ENCODE measurements around the gene DCBLD1. TPM values are rescaled to one million over a fixed set of nuclear protein-coding genes. Genes with fewer than 3 reads are reported as not detected.

DCBLD1 gene
- total RNA-seq, 1 experiment from 2014 or later, result 11.2 TPM

DNA sequence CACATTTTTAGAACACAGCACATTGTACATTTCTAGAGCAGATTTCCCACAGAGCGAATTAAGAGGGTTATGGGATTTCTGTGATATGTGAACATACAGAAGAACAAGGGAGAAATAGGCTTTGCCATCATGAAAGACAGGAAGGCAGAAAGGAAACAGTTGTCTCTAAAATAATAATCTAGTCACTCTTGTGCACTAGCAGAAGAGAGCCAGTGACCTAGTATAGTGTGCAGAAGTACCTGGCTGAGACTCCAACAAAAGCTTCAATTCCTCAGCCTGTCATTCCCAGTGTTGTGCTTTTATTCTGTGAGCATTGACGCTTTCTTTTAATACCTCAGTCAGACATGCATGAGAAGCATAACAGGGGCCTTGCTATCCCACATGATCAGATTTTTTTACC lies 17.8 kb upstream of the DCBLD1 start (continued):
- TF ChIP-seq, protein P1, sequence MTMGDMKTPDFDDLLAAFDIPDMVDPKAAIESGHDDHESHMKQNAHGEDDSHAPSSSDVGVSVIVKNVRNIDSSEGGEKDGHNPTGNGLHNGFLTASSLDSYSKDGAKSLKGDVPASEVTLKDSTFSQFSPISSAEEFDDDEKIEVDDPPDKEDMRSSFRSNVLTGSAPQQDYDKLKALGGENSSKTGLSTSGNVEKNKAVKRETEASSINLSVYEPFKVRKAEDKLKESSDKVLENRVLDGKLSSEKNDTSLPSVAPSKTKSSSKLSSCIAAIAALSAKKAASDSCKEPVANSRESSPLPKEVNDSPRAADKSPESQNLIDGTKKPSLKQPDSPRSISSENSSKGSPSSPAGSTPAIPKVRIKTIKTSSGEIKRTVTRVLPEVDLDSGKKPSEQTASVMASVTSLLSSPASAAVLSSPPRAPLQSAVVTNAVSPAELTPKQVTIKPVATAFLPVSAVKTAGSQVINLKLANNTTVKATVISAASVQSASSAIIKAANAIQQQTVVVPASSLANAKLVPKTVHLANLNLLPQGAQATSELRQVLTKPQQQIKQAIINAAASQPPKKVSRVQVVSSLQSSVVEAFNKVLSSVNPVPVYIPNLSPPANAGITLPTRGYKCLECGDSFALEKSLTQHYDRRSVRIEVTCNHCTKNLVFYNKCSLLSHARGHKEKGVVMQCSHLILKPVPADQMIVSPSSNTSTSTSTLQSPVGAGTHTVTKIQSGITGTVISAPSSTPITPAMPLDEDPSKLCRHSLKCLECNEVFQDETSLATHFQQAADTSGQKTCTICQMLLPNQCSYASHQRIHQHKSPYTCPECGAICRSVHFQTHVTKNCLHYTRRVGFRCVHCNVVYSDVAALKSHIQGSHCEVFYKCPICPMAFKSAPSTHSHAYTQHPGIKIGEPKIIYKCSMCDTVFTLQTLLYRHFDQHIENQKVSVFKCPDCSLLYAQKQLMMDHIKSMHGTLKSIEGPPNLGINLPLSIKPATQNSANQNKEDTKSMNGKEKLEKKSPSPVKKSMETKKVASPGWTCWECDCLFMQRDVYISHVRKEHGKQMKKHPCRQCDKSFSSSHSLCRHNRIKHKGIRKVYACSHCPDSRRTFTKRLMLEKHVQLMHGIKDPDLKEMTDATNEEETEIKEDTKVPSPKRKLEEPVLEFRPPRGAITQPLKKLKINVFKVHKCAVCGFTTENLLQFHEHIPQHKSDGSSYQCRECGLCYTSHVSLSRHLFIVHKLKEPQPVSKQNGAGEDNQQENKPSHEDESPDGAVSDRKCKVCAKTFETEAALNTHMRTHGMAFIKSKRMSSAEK (CRISPR knock-in tag; IDR thresholded peaks at IDR 0.05; ENCODE audit: borderline replicate concordance), result no peak
- no peak for TF ChIP-seq NFYB (CRISPR knock-in tag; conservative IDR thresholded peaks at IDR 0.05; ENCODE audit: low read depth)
- TF ChIP-seq EMX1 (CRISPR knock-in tag; IDR thresholded peaks at IDR 0.05), result no peak
- no peak for TF ChIP-seq HMGA2 (CRISPR knock-in tag; IDR thresholded peaks at IDR 0.05)
- no peak for TF ChIP-seq ZNF671 (CRISPR knock-in tag; IDR thresholded peaks at IDR 0.05)
- no peak for TF ChIP-seq SOX15 (CRISPR knock-in tag; IDR thresholded peaks at IDR 0.05)
- TF ChIP-seq, protein P2, sequence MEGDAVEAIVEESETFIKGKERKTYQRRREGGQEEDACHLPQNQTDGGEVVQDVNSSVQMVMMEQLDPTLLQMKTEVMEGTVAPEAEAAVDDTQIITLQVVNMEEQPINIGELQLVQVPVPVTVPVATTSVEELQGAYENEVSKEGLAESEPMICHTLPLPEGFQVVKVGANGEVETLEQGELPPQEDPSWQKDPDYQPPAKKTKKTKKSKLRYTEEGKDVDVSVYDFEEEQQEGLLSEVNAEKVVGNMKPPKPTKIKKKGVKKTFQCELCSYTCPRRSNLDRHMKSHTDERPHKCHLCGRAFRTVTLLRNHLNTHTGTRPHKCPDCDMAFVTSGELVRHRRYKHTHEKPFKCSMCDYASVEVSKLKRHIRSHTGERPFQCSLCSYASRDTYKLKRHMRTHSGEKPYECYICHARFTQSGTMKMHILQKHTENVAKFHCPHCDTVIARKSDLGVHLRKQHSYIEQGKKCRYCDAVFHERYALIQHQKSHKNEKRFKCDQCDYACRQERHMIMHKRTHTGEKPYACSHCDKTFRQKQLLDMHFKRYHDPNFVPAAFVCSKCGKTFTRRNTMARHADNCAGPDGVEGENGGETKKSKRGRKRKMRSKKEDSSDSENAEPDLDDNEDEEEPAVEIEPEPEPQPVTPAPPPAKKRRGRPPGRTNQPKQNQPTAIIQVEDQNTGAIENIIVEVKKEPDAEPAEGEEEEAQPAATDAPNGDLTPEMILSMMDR (IDR thresholded peaks at IDR 0.05), result no peak
- TF ChIP-seq, protein P3, sequence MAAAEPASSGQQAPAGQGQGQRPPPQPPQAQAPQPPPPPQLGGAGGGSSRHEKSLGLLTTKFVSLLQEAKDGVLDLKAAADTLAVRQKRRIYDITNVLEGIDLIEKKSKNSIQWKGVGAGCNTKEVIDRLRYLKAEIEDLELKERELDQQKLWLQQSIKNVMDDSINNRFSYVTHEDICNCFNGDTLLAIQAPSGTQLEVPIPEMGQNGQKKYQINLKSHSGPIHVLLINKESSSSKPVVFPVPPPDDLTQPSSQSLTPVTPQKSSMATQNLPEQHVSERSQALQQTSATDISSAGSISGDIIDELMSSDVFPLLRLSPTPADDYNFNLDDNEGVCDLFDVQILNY (CRISPR knock-in tag; IDR thresholded peaks at IDR 0.05), result no peak

DNA sequence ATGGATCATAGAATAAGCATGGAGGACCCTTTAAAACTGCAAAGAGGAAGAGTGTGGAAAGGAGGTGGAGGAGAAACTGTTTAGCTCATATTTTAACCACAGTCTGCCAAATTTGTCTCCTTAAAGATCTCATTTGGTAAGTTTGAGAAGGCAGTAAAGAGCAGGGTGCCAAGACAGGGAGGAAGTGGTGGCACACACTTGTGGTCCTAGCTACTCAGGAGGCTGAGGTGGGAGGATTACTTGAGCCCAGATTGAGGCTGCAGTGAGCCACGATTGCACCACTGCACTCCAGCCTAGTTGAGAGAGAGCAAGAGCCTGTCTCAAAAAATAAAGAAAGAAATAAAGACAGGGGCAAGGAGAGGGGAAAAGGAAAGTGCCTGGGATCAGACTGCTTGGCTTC lies 16.8 kb upstream of the DCBLD1 start:
- Mint-ChIP-seq H3K27ac (no peak overlapping the region), H3K36me3 (no peaks in the 10 kb centered on the region), H3K27me3 (ENCODE audit: low read depth) (peaks cover 3% of the 10 kb centered on the region; the same call in 1 of the 2 replicates), H3K4me1 (no peaks in the 10 kb centered on the region), H3K4me3 (no peak overlapping the region), H3K9me3 (no peaks in the 10 kb centered on the region)
- ATAC-seq (no peak), DNase-seq (ENCODE audit: low spot score) (no peak)
- ChIA-PET CTCF (no interaction called here), POLR2A (interaction anchor here (0.6 kb wide), 1 partner anchor 35 kb away, joined by 3 read pairs; no protein-coding TSS in a partner anchor)
- TF ChIP-seq, protein P4, sequence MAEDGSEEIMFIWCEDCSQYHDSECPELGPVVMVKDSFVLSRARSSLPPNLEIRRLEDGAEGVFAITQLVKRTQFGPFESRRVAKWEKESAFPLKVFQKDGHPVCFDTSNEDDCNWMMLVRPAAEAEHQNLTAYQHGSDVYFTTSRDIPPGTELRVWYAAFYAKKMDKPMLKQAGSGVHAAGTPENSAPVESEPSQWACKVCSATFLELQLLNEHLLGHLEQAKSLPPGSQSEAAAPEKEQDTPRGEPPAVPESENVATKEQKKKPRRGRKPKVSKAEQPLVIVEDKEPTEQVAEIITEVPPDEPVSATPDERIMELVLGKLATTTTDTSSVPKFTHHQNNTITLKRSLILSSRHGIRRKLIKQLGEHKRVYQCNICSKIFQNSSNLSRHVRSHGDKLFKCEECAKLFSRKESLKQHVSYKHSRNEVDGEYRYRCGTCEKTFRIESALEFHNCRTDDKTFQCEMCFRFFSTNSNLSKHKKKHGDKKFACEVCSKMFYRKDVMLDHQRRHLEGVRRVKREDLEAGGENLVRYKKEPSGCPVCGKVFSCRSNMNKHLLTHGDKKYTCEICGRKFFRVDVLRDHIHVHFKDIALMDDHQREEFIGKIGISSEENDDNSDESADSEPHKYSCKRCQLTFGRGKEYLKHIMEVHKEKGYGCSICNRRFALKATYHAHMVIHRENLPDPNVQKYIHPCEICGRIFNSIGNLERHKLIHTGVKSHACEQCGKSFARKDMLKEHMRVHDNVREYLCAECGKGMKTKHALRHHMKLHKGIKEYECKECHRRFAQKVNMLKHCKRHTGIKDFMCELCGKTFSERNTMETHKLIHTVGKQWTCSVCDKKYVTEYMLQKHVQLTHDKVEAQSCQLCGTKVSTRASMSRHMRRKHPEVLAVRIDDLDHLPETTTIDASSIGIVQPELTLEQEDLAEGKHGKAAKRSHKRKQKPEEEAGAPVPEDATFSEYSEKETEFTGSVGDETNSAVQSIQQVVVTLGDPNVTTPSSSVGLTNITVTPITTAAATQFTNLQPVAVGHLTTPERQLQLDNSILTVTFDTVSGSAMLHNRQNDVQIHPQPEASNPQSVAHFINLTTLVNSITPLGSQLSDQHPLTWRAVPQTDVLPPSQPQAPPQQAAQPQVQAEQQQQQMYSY (CRISPR knock-in tag; IDR thresholded peaks at IDR 0.05), result no peak
- no peak for TF ChIP-seq HMGA2 (CRISPR knock-in tag; IDR thresholded peaks at IDR 0.05)
- TF ChIP-seq NR2C2 (CRISPR knock-in tag; IDR thresholded peaks at IDR 0.05), result no peak
- TF ChIP-seq TEAD4 (CRISPR knock-in tag; IDR thresholded peaks at IDR 0.05), result no peak
- TF ChIP-seq, protein P5, sequence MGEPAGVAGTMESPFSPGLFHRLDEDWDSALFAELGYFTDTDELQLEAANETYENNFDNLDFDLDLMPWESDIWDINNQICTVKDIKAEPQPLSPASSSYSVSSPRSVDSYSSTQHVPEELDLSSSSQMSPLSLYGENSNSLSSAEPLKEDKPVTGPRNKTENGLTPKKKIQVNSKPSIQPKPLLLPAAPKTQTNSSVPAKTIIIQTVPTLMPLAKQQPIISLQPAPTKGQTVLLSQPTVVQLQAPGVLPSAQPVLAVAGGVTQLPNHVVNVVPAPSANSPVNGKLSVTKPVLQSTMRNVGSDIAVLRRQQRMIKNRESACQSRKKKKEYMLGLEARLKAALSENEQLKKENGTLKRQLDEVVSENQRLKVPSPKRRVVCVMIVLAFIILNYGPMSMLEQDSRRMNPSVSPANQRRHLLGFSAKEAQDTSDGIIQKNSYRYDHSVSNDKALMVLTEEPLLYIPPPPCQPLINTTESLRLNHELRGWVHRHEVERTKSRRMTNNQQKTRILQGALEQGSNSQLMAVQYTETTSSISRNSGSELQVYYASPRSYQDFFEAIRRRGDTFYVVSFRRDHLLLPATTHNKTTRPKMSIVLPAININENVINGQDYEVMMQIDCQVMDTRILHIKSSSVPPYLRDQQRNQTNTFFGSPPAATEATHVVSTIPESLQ (CRISPR knock-in tag; IDR thresholded peaks at IDR 0.05), result no peak
- no peak for TF ChIP-seq ETV6 (CRISPR knock-in tag; IDR thresholded peaks at IDR 0.05)
